CD4-positive, alpha-beta T cell treated with Interleukin-4 for 1 hour (primary cell): ENCODE results near the gene FXYD2.

Experiments used
- DNase-seq, 2 donors: peaks; one replicate each; pipeline ENCODE4 v3.0.0-alpha.2; 2020 to 2022

Gene FXYD2

GRCh38 chr11:117857734-117858414, 33.3 kb upstream of the FXYD2 start:
- DNase-seq = no peak

GRCh38 chr11:117855912-117856651, 31.5 kb upstream of the FXYD2 start:
- no peak for DNase-seq

- DNase-seq = no peak
Observed at GRCh38 chr11:117855186-117855845, 30.8 kb upstream of the FXYD2 start.

- DNase-seq = no peak
Observed at GRCh38 chr11:117852309-117852708, 27.8 kb upstream of the FXYD2 start.

- DNase-seq = no peak
Observed at GRCh38 chr11:117851852-117852251, 27.3 kb upstream of the FXYD2 start.

- DNase-seq = no peak
Observed at GRCh38 chr11:117851106-117851505, 26.6 kb upstream of the FXYD2 start.

- no peak for DNase-seq
Observed at GRCh38 chr11:117849781-117850414, 25.4 kb upstream of the FXYD2 start.

GRCh38 chr11:117843666-117844484, 19.3 kb upstream of the FXYD2 start:
- peak; percentile 75 to 83 for DNase-seq

- DNase-seq = peak in 1 of 2 donors; percentile 68
Observed at GRCh38 chr11:117842131-117842941, 17.8 kb upstream of the FXYD2 start.

GRCh38 chr11:117841551-117842031, 17.0 kb upstream of the FXYD2 start:
- no peak for DNase-seq

- DNase-seq = no peak
Observed at GRCh38 chr11:117840881-117841550, 16.5 kb upstream of the FXYD2 start.

GRCh38 chr11:117839936-117840813, 15.6 kb upstream of the FXYD2 start:
- no peak for DNase-seq

GRCh38 chr11:117839380-117839881, 14.9 kb upstream of the FXYD2 start:
- no peak for DNase-seq

- no peak for DNase-seq
Observed at GRCh38 chr11:117838901-117839300, 14.4 kb upstream of the FXYD2 start.

GRCh38 chr11:117837791-117838190, 13.2 kb upstream of the FXYD2 start:
- no peak for DNase-seq

- DNase-seq = no peak
Observed at GRCh38 chr11:117837070-117837776, 12.7 kb upstream of the FXYD2 start.

- peak in 1 of 2 donors; percentile 54 for DNase-seq
Observed at GRCh38 chr11:117836077-117836960, 11.8 kb upstream of the FXYD2 start.

GRCh38 chr11:117835576-117835975, 11.0 kb upstream of the FXYD2 start:
- no peak for DNase-seq
